Stimulated activated CD4-positive, alpha-beta T cell treated with anti-CD3 and anti-CD28 coated beads, TNF-alpha, amount 100 ng/mL, for 24 hours (primary cell): ENCODE results near the gene ZNF773.
A peak's percentile ranks its signal among the peaks of the same experiment; 100 is the strongest.
"Not testable (repeated sequence)": the region's sequence is repeated elsewhere in the genome, so short reads cannot be mapped to it uniquely, and the experiment has no call there.

Experiments
- DNase-seq, 3 experiments: peaks; one replicate each; pipeline ENCODE4 v3.0.0-alpha.2; 2020; ENCODE audit warnings: low read depth in 3 of 3

ZNF773 gene

GRCh38 chr19:57499680-57500395 lies at the start of gene ZNF773:
Gene ZNF773 (plus strand): TSS chr19:57499938. CDS start chr19:57500081, 143 bp downstream.
- DNase-seq: peak; percentile 92 to 94 (median 92)

GRCh38 chr19:57452307-57452706 lies 47.4 kb upstream of the ZNF773 start:
- no peak for DNase-seq

GRCh38 chr19:57465680-57466381 lies 33.9 kb upstream of the ZNF773 start:
- DNase-seq: no peak

- DNase-seq: no peak
Measured at GRCh38 chr19:57466489-57466888, 33.2 kb upstream of the ZNF773 start.

GRCh38 chr19:57473646-57474045 lies 26.1 kb upstream of the ZNF773 start:
- DNase-seq: no peak

GRCh38 chr19:57477191-57478008 lies 22.3 kb upstream of the ZNF773 start, which contains the start of gene ZNF772:
Gene ZNF772 (minus strand): TSS chr19:57477566. CDS start chr19:57477309, 257 bp downstream.
- DNase-seq: peak; percentile 72 to 87 (median 80)

- DNase-seq: peak; percentile 87 to 93 (median 90)
Measured at GRCh38 chr19:57487477-57488298, 12.1 kb upstream of the ZNF773 start, which contains the start of gene ZNF419. Gene ZNF419 (plus strand): TSS chr19:57487750. CDS start chr19:57487951, 201 bp downstream.

- not testable (repeated sequence) for DNase-seq
Measured at GRCh38 chr19:57488299-57488644, 11.5 kb upstream of the ZNF773 start.

- not testable (repeated sequence) for DNase-seq
Measured at GRCh38 chr19:57499332-57499679, 432 bp upstream of the ZNF773 start.

- DNase-seq: not testable (repeated sequence)
Measured at GRCh38 chr19:57500400-57500799, 662 bp downstream of the ZNF773 start.

GRCh38 chr19:57506163-57506562 lies 6.4 kb downstream of the ZNF773 start:
- no peak for DNase-seq

- no peak for DNase-seq
Measured at GRCh38 chr19:57511484-57511883, 11.7 kb downstream of the ZNF773 start.

- DNase-seq: no peak
Measured at GRCh38 chr19:57512845-57513244, 13.1 kb downstream of the ZNF773 start.

GRCh38 chr19:57515255-57515654 lies 15.5 kb downstream of the ZNF773 start:
- no peak for DNase-seq

GRCh38 chr19:57518021-57518420 lies 18.3 kb downstream of the ZNF773 start:
- not testable (repeated sequence) for DNase-seq

- DNase-seq: peak; percentile 73 to 85 (median 84)
Measured at GRCh38 chr19:57527136-57527881, 27.6 kb downstream of the ZNF773 start, which contains the start of gene ZNF549. Gene ZNF549 (plus strand): TSS chr19:57527356. CDS start chr19:57527574, 218 bp downstream.

GRCh38 chr19:57537953-57538547 lies 38.3 kb downstream of the ZNF773 start:
- DNase-seq: no peak

- DNase-seq: no peak
Measured at GRCh38 chr19:57546513-57546912, 46.8 kb downstream of the ZNF773 start.

GRCh38 chr19:57552432-57552831 lies 52.7 kb downstream of the ZNF773 start:
- no peak for DNase-seq

- DNase-seq: no peak
Measured at GRCh38 chr19:57557659-57558058, 57.9 kb downstream of the ZNF773 start.
